OCI-LY7 (cell line): ENCODE data around the gene HDAC10. TPM values are rescaled to one million over a fixed set of nuclear protein-coding genes. Genes with fewer than 3 reads are reported as not detected.

Source experiments
- BruUV-seq: library from RNA; stranded (reverse); fragments of 400-500 nt; replicated peaks from 2 replicates; lab custom pipeline; 2021; lab: Mats Ljungman, UMichigan
- CTCF ChIA-PET: fragments of 300-600 bp; sonication (Branson Sonifier 250); formaldehyde crosslinking; loops from one replicate; lab custom pipeline; 2022; ENCODE audit warnings: antibody characterized with exemption; ENCODE audit not compliant: unreplicated experiment; lab: Charles Lee
- POLR2A ChIA-PET: fragments of 300-600 bp; sonication (Branson Sonifier 250); formaldehyde crosslinking; loops from one replicate; lab custom pipeline; 2022; ENCODE audit warnings: antibody characterized with exemption; lab: Charles Lee
- DNase-seq: peaks from one replicate; pipeline ENCODE4 v3.0.0-alpha.2; 2015; ENCODE audit warnings: low spot score
- H2AFZ ChIP-seq: fragments of 200-600 bp; sonication (generic), shearing (Covaris generic); 2 replicates; pipeline ENCODE4 v1.6.1; 2014; ENCODE audit warnings: mild to moderate bottlenecking, antibody characterized with exemption, low read length, moderate library complexity
- H3K27ac ChIP-seq: fragments of 200-600 bp; sonication (generic); 2 replicates; pipeline ENCODE4 v1.5.1; 2014; ENCODE audit warnings: mixed run types, low read depth, mild to moderate bottlenecking, moderate library complexity, low read length, inconsistent platforms; ENCODE audit not compliant: poor library complexity, severe bottlenecking
- H3K36me3 ChIP-seq: fragments of 200-600 bp; sonication (generic); 2 replicates; pipeline ENCODE4 v1.6.1; 2014; ENCODE audit warnings: mild to moderate bottlenecking, antibody characterized with exemption, low read length, moderate library complexity, mixed read lengths; ENCODE audit not compliant: insufficient read depth
- H3K4me1 ChIP-seq: fragments of 200-600 bp; sonication (generic); 2 replicates; pipeline ENCODE4 v1.5.1; 2014; ENCODE audit warnings: mild to moderate bottlenecking, low read length; ENCODE audit not compliant: insufficient read depth, poor library complexity, severe bottlenecking
- H3K4me2 ChIP-seq: fragments of 200-600 bp; sonication (generic); 2 replicates; pipeline ENCODE4 v1.6.1; 2014; ENCODE audit warnings: mild to moderate bottlenecking, low read length
- H3K4me3 ChIP-seq: fragments of 200-600 bp; sonication (generic); 2 replicates; pipeline ENCODE4 v1.5.1; 2014; ENCODE audit warnings: mild to moderate bottlenecking, low read depth, low read length; ENCODE audit not compliant: poor library complexity, severe bottlenecking
- H3K79me2 ChIP-seq: fragments of 200-600 bp; sonication (generic); 2 replicates; pipeline ENCODE4 v1.6.1; 2016; ENCODE audit warnings: low read depth, mild to moderate bottlenecking, low read length, moderate library complexity, mixed read lengths; ENCODE audit not compliant: insufficient read depth
- H3K9me2 ChIP-seq: fragments of 200-600 bp; sonication (generic); 2 replicates; pipeline ENCODE4 v1.6.1; 2016; ENCODE audit warnings: mild to moderate bottlenecking, low read length, mixed read lengths; ENCODE audit not compliant: insufficient read depth
- H3K9me3 ChIP-seq: fragments of 200-600 bp; sonication (generic); 2 replicates; pipeline ENCODE4 v1.6.1; 2014; ENCODE audit warnings: mild to moderate bottlenecking, mixed run types, low read length, mixed read lengths
- H4K20me1 ChIP-seq: fragments of 200-600 bp; sonication (generic); 2 replicates; pipeline ENCODE4 v1.6.1; 2014; ENCODE audit warnings: mild to moderate bottlenecking, antibody characterized with exemption, low read length, moderate library complexity, mixed read lengths; ENCODE audit not compliant: insufficient read depth
- CTCF ChIP-seq: fragments of 200-600 bp; sonication (generic); conservative IDR thresholded peaks from 2 replicates; pipeline ENCODE4 v1.5.1; 2014; ENCODE audit warnings: mild to moderate bottlenecking, antibody characterized with exemption, low read length, moderate library complexity, mixed read lengths
- EZH2phosphoT487 ChIP-seq: fragments of 200-600 bp; sonication (generic); IDR thresholded peaks from 2 replicates; pipeline ENCODE4 v1.6.1; 2018; ENCODE audit warnings: low read depth, borderline replicate concordance, mild to moderate bottlenecking, mixed run types, antibody characterized with exemption, low read length, moderate library complexity, mixed read lengths
- intact Hi-C: fragments of 100-400 bp; cut with micrococcal nuclease; formaldehyde crosslinking; loops from one replicate; pipeline ENCODE4 v1.10.0; 2022; ENCODE audit not compliant: unreplicated experiment
- total RNA-seq, 2 experiments: library from RNA; depleted of rRNA in 1 of 2; stranded (reverse); fragments of >200 nt in 1 of 2; shearing (Covaris generic) in 1 of 2; gene quantifications; 2 replicates each; pipeline ENCODE4 v1.2.3, GENCODE V29; 2014 to 2022

The HDAC10 gene
- total RNA-seq, 2 experiments from 2014 or later: 49.4 to 74.9 TPM

- ChIA-PET CTCF (no interaction called here), POLR2A (no interaction called here)
- H2AFZ ChIP-seq: no peak overlapping the region
- no TSS peak for BruUV-seq
- no peaks in the 10 kb centered on the region for H3K9me3 ChIP-seq
- H3K4me1 ChIP-seq: no peaks in the 10 kb centered on the region
- no peak for TF ChIP-seq EZH2phosphoT487
- no peak for TF ChIP-seq CTCF
- H3K36me3 ChIP-seq: peaks cover 98% of the 10 kb centered on the region
- no peak overlapping the region for H3K4me3 ChIP-seq
- intact Hi-C loops: no loop called here
- H3K4me2 ChIP-seq: no peak overlapping the region
- no peaks in the 10 kb centered on the region for H3K9me2 ChIP-seq
- H3K27ac ChIP-seq: no peak overlapping the region
- DNase-seq: no peak
- H3K79me2 ChIP-seq: no peaks in the 10 kb centered on the region
- H4K20me1 ChIP-seq: no peaks in the 10 kb centered on the region
These were observed 34.2 kb downstream of the HDAC10 start for GRCh38 chr22:50216684-50217520.

GRCh38 chr22:50216055-50216683 is 34.9 kb downstream of the HDAC10 start:
- Histone ChIP-seq H3K27ac (no peak overlapping the region), H3K4me2 (no peak overlapping the region), H3K79me2 (no peaks in the 10 kb centered on the region), H2AFZ (no peak overlapping the region), H3K4me3 (no peak overlapping the region), H3K9me3 (no peaks in the 10 kb centered on the region), H4K20me1 (no peaks in the 10 kb centered on the region), H3K36me3 (peaks cover 96% of the 10 kb centered on the region), H3K9me2 (no peaks in the 10 kb centered on the region), H3K4me1 (no peaks in the 10 kb centered on the region)
- TF ChIP-seq EZH2phosphoT487 (no peak), CTCF (no peak)
- intact Hi-C loops: no loop called here
- no TSS peak for BruUV-seq
- CTCF ChIA-PET: no interaction called here
- POLR2A ChIA-PET: no interaction called here
- DNase-seq: no peak
